Body of pancreas (tissue), 4 donors: ENCODE results near the gene UCKL1.

Experiments
- CTCF ChIP-seq, 7 experiments: fragments of 450-650 bp in 4 of 7; fragments of 200-600 bp in 3 of 7; sonication (generic) in 3 of 7; IDR thresholded peaks; one replicate each; pipeline ENCODE4 v1.5.1; 2016 to 2019; ENCODE audit warnings: antibody characterized with exemption in 7 of 7
- POLR2A ChIP-seq, 3 donors: fragments of 450-650 bp; IDR thresholded peaks; one replicate each; pipeline ENCODE4 v1.6.1; 2016; ENCODE audit warnings: antibody characterized with exemption in 3 of 3, mild to moderate bottlenecking in 2 of 3

GRCh38 chr20:63963348-63963741 is 7.1 kb upstream of the UCKL1 start:
- TF ChIP-seq CTCF (IDR thresholded peaks at IDR 0.05): no peak
- TF ChIP-seq POLR2A (IDR thresholded peaks at IDR 0.05): no peak
